ENCODE measurements around the gene GUCA2B.

Gene GUCA2B

GRCh38 chr1:42164551-42165420 lies 11.6 kb downstream of the GUCA2B start, which contains the start of gene GUCA2A:
TSS of gene GUCA2A (minus strand) at chr1:42164745. CDS start at chr1:42164712, 33 bp downstream.
- in situ Hi-C loops (cut with MboI; ENCODE audit: low sequenced_read_pairs), result loop anchor here (25.0 kb wide), 1 partner anchor 573 kb away; the partner anchor contains the start of gene CLDN19

- in situ Hi-C loops (cut with MboI; ENCODE audit: low sequenced_read_pairs), result loop anchor here (25.0 kb wide), 1 partner anchor 572 kb away; the partner anchor contains the start of gene CLDN19
These were observed 12.5 kb downstream of the GUCA2B start for GRCh38 chr1:42165511-42166210.

GRCh38 chr1:42167611-42168390 lies 14.6 kb downstream of the GUCA2B start:
- in situ Hi-C loops (cut with MboI; ENCODE audit: low sequenced_read_pairs), result loop anchor here (25.0 kb wide), 1 partner anchor 570 kb away; the partner anchor contains the start of gene CLDN19

GRCh38 chr1:42168391-42168670 lies 15.1 kb downstream of the GUCA2B start:
- in situ Hi-C loops (cut with MboI; ENCODE audit: low sequenced_read_pairs), result loop anchor here (25.0 kb wide), 1 partner anchor 569 kb away; the partner anchor contains the start of gene CLDN19

GRCh38 chr1:42168763-42169162 lies 15.6 kb downstream of the GUCA2B start:
- in situ Hi-C loops (cut with MboI; ENCODE audit: low sequenced_read_pairs), result loop anchor here (25.0 kb wide), 1 partner anchor 569 kb away; the partner anchor contains the start of gene CLDN19

- in situ Hi-C loops (cut with MboI; ENCODE audit: low sequenced_read_pairs), result loop anchor here (25.0 kb wide), 1 partner anchor 566 kb away; the partner anchor contains the start of gene CLDN19
These were observed 17.8 kb downstream of the GUCA2B start for GRCh38 chr1:42170779-42171621.

- in situ Hi-C loops (cut with MboI; ENCODE audit: low sequenced_read_pairs), result loop anchor here (25.0 kb wide), 1 partner anchor 566 kb away; the partner anchor contains the start of gene CLDN19
These were observed 18.6 kb downstream of the GUCA2B start for GRCh38 chr1:42171679-42172266.

GRCh38 chr1:42172381-42173133 lies 19.3 kb downstream of the GUCA2B start:
- in situ Hi-C loops (cut with MboI; ENCODE audit: low sequenced_read_pairs), result loop anchor here (25.0 kb wide), 1 partner anchor 565 kb away; the partner anchor contains the start of gene CLDN19

- in situ Hi-C loops (cut with MboI; ENCODE audit: low sequenced_read_pairs), result loop anchor here (25.0 kb wide), 1 partner anchor 564 kb away; the partner anchor contains the start of gene CLDN19
These were observed 20.1 kb downstream of the GUCA2B start for GRCh38 chr1:42173155-42173933.

GRCh38 chr1:42173961-42174735 lies 20.9 kb downstream of the GUCA2B start:
- in situ Hi-C loops (cut with MboI; ENCODE audit: low sequenced_read_pairs), result loop anchor here (25.0 kb wide), 1 partner anchor 563 kb away; the partner anchor contains the start of gene CLDN19

GRCh38 chr1:42175314-42176054 lies 22.3 kb downstream of the GUCA2B start:
- in situ Hi-C loops (cut with MboI; ENCODE audit: low sequenced_read_pairs), result no loop called here

GRCh38 chr1:42176902-42177519 lies 23.8 kb downstream of the GUCA2B start:
- in situ Hi-C loops (cut with MboI; ENCODE audit: low sequenced_read_pairs), result no loop called here

- in situ Hi-C loops (cut with MboI; ENCODE audit: low sequenced_read_pairs), result no loop called here
These were observed 24.4 kb downstream of the GUCA2B start for GRCh38 chr1:42177541-42177981.

GRCh38 chr1:42178249-42178648 lies 25.0 kb downstream of the GUCA2B start:
- in situ Hi-C loops (cut with MboI; ENCODE audit: low sequenced_read_pairs), result no loop called here

GRCh38 chr1:42179275-42179674 lies 26.1 kb downstream of the GUCA2B start:
- in situ Hi-C loops (cut with MboI; ENCODE audit: low sequenced_read_pairs), result no loop called here

- in situ Hi-C loops (cut with MboI; ENCODE audit: low sequenced_read_pairs), result no loop called here
These were observed 26.7 kb downstream of the GUCA2B start for GRCh38 chr1:42179900-42180329.

All from HL-60/S4 (cell line).